ENCODE data around the gene ARF1.

The ARF1 gene

DNA sequence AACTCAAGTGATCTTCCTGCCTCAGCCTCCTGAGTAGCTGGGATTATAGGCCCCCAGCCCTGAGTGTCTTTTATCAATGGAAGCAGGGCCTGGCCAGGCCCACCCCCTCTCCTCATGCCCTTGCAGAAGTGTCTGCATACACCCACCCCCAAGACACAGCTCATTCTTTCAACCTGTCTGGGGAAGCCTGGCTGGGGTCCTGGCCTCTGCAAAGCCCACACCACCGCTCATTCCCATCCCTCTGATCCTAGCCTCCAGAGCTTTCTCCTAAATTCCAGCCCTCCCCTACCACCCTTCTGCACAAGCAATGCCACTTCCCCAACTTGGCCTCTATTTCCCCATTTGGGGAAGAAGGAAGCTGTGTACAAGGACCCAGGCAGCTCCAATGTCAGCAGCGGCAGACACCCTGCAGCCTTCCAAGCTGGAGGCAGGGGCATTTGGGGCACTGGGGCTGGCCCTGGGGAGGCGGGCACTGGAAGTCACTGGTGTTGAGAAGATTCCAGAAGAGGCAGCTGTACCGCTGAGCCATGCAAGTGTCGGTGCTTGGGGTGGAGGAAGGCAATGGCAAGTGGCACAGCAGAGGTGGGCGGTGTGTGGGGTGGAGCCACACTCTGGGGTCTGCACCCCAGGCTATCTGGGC, 33.7 kb upstream of the ARF1 start:
- DNase-seq, result no peak

DNA sequence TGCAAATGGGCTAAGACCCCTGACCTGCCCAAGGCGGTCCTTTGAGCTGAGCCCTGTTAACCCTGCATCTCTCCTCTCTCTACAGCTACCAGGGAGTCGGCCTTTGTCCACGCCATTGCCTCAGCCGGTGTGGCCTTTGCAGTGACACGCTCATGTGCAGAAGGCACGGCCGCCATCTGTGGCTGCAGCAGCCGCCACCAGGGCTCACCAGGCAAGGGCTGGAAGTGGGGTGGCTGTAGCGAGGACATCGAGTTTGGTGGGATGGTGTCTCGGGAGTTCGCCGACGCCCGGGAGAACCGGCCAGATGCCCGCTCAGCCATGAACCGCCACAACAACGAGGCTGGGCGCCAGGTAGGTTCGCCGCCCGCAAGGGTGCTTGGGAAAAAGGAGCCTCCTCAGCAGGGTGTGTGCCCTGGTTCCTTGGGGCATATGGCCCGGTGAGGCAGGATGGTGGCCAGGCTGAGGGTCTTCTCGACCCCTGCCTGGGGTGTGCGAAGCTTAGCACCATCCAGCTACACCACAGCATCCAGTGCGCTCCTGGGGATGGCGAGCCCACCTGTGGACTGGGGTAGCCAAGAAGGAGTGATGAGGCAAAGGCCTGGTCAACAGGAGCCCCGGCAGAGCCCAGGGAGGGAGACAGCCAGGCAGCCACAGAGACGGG, 31.8 kb upstream of the ARF1 start:
- DNase-seq, result no peak

DNA sequence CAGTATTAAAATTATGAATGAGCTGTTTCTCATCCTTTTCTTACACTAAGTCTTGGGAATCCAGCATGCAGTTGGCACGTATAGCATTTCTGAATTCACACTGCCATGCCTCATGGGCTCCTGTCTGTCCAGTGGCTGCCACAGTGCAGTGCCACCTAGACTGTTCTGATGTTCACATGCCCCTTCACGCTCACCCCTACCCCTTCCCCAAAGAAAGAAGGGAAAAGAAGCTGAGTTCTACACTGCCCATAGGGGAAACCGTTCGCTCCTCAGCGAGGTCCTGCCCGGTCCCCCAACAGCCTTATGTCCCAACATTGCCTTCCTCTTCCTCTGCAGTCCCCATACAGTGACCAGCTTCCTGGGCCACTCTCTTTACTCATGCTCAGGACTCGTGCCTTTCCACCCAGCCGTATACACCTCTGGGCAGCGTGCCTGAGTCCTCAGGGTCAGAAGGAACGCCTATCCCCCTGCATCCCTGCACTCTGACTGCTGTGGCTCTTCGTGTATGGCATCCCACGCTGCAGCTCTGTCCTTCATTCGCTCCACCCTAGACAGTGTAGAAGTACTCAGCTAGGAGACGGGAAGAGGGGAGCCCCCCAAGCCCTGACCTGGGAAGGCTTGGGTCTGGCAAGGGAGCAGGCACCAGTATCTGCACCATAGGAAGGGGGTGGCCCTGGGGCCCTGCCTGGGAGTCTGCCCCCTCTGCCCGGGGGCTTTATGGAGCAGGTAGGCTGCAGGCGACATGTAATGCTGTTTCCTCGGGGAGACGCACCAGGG, 24.1 kb upstream of the ARF1 start:
- no peak for DNase-seq

DNA sequence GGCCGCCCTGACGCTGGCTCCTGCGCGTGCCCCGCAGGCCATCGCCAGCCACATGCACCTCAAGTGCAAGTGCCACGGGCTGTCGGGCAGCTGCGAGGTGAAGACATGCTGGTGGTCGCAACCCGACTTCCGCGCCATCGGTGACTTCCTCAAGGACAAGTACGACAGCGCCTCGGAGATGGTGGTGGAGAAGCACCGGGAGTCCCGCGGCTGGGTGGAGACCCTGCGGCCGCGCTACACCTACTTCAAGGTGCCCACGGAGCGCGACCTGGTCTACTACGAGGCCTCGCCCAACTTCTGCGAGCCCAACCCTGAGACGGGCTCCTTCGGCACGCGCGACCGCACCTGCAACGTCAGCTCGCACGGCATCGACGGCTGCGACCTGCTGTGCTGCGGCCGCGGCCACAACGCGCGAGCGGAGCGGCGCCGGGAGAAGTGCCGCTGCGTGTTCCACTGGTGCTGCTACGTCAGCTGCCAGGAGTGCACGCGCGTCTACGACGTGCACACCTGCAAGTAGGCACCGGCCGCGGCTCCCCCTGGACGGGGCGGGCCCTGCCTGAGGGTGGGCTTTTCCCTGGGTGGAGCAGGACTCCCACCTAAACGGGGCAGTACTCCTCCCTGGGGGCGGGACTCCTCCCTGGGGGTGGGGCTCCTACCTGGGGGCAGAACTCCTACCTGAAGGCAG, 23.4 kb upstream of the ARF1 start:
- no peak for DNase-seq

DNA sequence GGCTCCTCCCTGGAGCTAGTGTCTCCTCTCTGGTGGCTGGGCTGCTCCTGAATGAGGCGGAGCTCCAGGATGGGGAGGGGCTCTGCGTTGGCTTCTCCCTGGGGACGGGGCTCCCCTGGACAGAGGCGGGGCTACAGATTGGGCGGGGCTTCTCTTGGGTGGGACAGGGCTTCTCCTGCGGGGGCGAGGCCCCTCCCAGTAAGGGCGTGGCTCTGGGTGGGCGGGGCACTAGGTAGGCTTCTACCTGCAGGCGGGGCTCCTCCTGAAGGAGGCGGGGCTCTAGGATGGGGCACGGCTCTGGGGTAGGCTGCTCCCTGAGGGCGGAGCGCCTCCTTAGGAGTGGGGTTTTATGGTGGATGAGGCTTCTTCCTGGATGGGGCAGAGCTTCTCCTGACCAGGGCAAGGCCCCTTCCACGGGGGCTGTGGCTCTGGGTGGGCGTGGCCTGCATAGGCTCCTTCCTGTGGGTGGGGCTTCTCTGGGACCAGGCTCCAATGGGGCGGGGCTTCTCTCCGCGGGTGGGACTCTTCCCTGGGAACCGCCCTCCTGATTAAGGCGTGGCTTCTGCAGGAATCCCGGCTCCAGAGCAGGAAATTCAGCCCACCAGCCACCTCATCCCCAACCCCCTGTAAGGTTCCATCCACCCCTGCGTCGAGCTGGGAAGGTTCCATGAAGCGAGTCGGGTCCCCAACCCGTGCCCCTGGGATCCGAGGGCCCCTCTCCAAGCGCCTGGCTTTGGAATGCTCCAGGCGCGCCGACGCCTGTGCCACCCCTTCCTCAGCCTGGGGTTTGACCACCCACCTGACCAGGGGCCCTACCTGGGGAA, 22.7 kb upstream of the ARF1 start:
- DNase-seq, result no peak

DNA sequence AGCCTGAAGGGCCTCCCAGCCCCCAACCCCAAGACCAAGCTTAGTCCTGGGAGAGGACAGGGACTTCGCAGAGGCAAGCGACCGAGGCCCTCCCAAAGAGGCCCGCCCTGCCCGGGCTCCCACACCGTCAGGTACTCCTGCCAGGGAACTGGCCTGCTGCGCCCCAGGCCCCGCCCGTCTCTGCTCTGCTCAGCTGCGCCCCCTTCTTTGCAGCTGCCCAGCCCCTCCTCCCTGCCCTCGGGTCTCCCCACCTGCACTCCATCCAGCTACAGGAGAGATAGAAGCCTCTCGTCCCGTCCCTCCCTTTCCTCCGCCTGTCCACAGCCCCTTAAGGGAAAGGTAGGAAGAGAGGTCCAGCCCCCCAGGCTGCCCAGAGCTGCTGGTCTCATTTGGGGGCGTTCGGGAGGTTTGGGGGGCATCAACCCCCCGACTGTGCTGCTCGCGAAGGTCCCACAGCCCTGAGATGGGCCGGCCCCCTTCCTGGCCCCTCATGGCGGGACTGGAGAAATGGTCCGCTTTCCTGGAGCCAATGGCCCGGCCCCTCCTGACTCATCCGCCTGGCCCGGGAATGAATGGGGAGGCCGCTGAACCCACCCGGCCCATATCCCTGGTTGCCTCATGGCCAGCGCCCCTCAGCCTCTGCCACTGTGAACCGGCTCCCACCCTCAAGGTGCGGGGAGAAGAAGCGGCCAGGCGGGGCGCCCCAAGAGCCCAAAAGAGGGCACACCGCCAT, 21.9 kb upstream of the ARF1 start:
- no peak for DNase-seq

DNA sequence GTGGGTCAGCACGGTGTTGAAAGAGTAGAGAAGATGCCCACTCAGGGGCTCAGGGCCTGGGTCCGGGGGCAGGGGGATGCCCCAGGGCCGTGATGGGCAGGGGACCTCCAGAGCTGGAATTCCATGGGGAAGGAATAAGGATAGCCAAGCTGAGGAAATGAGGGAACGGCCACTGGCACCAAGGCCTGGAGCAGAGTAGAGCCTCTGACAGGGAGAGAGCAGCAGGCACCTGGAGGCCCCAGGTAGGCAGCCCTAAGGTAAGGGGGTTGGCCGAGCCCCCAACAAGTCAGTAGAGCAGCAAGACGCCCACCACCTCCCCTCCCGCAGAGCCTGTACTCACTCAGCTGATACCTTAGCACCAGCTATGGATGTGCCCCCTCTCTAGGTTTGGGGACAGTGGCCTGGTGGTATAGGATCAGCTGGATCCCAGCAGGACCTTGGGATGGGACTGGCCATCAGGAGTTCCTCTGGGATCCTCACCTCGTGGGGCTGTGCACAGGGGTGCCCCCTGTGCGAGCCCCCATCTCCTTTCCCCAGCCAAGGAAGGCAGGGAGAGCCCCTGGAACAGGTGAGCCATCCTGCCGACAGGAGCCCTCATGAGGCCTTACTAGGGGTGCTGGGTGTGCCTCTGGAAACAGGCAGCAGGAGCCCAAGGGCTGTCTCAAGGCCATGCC, 21.0 kb upstream of the ARF1 start:
- no peak for DNase-seq

DNA sequence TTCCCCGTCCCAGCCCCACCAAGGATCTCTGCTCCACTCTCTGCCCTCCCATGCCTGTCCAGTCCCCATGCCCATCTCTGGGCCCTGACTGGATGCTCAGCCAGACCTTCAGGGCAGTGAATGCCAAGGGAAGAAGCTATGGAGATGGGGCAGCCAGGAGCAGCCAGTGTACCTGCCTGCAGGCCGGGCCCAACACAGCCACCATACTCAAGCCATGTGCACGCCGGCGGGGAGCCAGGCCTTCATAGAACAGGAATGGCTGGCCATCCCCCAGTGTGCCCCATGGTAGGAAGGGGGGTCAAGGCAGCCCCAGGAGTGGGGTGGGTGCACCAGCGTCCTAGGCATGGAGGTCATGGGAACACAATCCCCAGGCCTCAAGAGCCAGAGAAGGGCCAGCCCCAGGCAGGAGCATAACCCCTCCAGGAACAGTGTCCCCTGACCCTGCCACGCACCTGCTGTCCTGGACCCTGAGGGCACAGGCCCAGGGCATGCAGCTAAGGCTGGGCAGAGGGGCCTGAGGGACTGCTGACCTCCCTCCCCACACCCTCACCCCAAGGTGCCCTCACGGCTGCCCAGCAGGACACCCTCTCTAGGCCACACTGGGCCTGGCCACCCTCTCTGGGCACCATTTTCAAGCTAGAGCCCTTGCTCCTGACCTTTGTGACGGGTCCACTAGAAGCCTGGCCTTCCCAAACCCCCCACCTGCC, 20.3 kb upstream of the ARF1 start:
- DNase-seq, result no peak

DNA sequence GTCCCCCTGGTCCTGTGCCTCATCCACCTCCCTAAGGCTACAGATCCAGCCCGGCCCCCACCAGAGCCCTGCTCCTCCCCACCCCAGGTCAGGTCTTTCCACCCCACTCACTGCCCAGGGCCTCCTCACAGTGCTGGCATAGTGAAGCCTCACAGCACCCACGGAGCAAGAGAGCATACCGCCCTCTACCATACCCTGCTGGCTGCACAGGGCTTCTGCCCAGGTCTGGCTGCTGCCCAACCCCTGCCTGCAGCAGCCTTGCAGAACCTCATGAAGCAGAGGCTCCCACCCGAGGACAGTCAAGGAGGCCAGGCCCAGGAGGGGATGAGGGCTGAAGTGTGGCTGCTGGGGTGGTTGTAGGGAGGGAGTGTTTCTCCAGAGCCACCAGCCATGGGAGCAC, 19.7 kb upstream of the ARF1 start:
- DNase-seq, result no peak

DNA sequence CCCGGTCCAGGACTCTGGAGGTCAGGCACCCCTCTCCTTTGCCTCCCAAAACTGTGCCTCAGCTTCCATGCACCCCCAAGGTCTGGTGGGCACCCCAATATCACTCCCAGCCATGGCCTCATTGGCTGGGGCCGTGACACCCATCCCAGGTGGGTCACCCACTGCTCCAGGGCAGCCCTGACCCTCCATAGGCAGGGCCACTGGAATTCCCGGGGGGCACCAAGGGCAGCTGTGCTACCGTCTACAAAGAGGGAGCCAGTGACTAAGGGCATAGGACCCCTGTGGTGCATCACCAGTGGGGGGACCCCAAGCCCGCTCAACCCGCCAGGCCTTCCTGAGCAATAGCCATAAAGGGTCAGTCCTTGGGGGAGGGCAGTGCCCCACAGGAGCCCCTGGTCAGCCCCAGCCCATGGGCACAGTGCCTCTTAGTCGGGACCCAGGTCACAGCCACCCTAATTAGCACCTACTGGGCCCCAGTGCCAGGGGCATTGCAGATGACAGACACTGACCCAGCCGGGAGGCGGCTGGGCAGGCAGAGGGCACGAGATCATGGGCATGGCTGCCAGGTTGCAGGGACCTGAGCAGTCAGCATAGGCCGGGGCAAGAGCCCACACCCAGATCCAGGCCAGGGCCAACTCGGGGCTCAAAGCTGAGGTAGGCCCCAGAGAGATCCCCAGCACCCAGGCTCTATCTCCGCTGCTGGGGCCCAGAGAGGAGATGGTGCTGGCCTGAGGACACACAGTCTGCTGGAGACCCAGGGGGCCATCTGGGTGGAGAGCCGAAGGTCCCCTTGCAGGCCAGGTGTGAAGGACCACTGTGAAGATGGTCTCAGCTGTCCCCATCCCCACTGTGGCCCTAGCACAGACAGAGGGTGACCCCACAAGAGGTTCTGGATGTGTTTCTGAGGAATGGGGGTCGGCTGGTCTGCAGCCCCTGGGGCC, 19.0 kb upstream of the ARF1 start:
- DNase-seq, result no peak

DNA sequence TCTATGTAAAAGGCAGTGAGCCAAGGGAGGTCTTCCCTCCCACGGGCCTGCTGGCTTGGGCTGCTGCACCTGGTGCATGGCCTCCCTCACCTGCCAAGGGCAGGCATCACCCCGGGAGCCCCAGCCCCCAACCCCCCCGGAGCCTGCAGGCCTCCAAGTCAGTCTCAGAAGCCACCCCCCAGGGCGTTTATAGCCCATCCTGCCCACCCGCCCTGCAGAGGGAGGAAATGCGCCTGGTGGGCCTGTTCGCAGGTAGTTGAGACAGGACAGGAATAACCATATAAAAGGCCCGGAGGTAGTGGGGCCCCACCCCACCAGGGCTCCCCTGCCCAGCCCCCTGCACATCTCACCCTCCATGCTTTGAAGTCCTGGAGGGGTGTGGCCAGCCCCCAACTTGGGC, 18.2 kb upstream of the ARF1 start:
- DNase-seq, result no peak

DNA sequence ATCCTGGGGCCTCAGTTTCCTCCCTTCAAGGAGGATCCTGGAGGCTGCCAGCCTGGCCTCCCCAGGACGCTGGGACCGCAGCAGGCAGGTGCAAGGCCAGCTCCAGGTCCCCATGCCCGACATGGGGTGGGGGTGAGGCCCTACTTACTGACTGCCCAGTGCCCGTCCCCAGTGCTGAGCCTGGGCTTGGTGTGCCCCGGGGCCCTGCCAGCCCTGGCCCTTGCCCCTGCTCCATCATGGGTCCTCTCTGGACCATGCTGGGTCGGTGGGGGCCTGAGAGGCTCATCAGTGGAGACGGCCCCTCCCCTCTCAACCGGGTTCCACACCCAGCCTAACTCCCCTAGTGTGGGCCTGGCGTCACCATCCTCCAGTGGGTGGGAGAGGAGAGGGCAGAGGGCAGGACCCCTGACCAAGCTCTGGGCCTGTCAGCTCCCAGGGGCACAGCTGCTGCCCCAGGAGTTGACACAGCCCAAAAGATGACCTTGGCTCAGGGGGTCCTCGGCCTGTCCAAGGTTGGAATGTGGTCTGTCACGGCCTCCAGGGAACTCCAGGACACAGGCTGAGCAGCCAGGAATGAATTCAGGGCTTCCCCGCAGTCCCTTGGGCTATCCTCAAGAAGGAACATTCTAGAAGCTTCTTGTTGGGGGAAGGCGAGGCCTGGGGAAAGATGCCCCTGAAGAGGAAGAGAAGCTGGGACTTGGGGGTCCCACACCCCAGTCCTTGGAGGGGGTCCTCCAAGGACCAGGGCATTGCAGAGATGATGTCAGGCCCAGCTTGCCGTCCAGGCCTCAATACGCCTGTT, 17.6 kb upstream of the ARF1 start:
- DNase-seq, result no peak

DNA sequence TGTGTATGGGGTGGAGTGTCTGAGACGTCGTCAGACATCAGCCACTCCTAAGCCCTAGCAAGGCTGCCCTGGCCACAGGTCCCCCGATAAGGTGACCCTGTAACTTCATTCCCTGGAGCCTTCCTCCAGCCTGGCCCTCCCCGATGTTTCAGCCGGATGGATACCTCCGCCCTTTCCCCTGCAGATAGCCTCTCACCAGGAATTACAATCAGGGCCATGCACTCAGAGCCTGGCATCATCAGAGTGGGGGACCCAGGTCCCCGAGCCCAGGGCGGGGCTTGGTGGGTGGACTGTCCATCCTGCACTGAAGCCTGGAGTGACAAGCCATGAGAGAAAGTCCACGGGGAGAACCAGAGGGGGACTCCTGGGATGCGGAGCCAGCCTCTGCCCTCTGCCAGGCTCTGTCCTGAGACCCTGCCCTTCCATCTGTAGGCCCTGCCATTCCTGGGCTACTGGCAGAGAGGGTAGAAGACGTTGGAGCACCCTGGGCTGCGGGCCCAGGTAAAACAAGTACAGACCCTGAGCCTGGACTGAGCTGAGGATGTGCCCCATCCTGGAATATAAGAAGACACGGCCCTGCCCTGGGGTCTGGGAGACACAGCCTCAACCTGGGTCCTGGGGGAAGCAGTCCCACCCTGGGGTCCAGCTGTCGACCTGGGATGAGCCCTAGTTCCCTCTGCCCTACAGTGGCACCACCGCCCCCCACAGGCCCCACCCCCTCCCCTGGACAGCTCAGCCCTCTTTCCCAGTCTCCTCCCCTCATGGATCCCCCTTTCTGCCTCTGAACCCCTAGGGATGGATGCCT, 16.8 kb upstream of the ARF1 start:
- no peak for DNase-seq

DNA sequence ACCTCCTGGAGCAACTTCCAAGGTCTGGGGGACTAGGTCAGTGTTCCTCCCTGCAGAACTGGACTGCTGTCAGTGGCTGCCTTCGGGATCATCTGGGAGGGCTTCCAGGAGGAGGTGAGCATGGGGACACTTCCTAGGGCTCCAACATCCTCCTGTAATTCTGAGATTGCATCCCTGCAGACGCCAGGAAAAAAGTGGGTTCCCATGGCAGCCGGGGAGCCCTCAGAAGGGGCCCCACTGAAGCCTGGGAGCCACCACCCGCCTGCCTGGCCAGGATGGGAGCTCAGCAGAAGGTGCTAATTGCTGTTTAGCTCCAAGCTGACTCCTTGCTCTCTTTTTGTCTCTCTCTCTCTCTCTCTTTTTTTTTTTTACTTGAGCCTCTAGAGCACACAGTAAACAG, 16.1 kb upstream of the ARF1 start:
- no peak for DNase-seq

DNA sequence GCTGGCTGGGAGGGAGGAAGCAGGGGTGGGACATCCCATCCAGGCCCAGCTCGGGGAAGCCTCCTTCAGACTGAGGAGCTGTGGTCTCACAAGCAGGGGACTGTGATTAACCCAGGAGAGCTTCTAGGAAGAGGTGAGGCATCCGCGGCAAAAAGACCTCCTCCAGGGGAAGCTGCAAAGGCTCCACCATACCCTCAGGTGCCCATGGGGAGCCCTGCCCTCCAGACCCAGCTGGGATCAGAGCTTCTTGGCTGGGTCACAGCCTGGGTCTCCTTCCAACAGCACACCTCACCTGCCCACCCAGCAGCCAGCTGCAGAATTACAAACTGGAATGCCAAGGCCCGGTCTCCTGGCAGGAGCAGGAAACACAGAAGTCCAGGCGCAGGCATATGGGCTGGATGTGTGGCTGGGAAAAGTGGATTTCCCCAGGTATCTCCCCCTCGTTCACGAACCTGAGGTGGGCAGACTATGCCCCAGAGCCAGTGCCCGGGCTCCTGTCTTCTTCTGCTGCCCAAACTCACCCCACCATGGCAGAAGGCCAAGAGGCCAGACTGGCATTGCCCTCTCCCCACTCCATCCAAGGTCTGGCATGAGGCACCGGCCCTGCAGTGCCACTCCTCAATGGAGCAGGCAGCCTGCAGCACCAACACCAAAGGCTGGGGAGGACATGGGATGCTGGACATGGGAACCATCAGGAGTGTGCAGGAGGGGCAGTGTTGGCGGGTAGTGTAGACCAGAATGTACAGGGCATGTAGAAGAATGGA, 15.4 kb upstream of the ARF1 start:
- DNase-seq, result no peak

DNA sequence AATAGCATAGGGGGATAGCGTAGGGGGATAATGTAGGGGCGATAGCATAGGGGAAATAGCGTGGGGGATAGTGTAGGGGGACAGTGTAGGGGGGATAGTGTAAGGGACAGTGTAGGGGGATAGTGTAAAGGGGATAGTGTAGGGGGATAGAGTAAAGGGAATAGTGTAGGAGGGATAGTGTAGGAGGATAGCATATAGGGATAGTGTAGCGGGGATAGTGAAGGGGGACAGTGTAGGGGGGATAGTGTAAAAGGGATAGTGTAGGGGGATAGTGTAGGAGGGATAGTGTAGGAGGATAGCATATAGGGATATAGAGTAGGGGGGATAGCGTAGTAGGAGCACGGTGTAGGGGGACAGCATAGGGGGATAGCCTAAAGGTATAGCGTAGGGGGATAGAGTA, 14.1 kb upstream of the ARF1 start:
- DNase-seq, result no peak

Data from hypothalamus (tissue), 51 donors.